Breast epithelium (tissue), 4 donors: ENCODE data around the gene TRMT1. TPM values are rescaled to one million over a fixed set of nuclear protein-coding genes. Genes with fewer than 3 reads are reported as not detected.
A peak's percentile ranks its signal among the peaks of the same experiment; 100 is the strongest.

Experiments
- DNase-seq, 2 donors: peaks; one replicate each; pipeline ENCODE4 v3.0.0-alpha.2; 2019; ENCODE audit warnings: low spot score in 2 of 2
- H3K27ac ChIP-seq, 2 donors: fragments of 200-600 bp; sonication (generic) in 1 of 2; one replicate each; pipeline ENCODE4 v1.5.1; 2016 to 2019; ENCODE audit warnings: mild to moderate bottlenecking in 1 of 2
- H3K27me3 ChIP-seq, 2 donors: fragments of 200-600 bp; sonication (generic) in 1 of 2; one replicate each; pipeline versions ENCODE4 v1.5.1 to v1.6.0; 2017 to 2019; ENCODE audit warnings: control low read depth in 1 of 2, mild to moderate bottlenecking in 1 of 2
- H3K36me3 ChIP-seq: fragments of 200-600 bp; one replicate; pipeline ENCODE4 v1.5.1; 2019
- H3K4me1 ChIP-seq, 2 donors: fragments of 200-600 bp; sonication (generic); one replicate each; pipeline ENCODE4 v1.5.1; 2016 to 2019; ENCODE audit warnings: control low read depth in 1 of 2
- H3K4me3 ChIP-seq, 3 donors: fragments of 200-600 bp; sonication (generic); 1 replicate in 2 of 3; 2 replicates in 1 of 3; pipeline ENCODE4 v1.5.1; 2016 to 2019; ENCODE audit warnings: mild to moderate bottlenecking in 3 of 3, moderate library complexity in 2 of 3
- H3K9me3 ChIP-seq, 2 donors: fragments of 200-600 bp; sonication (generic) in 1 of 2; one replicate each; pipeline ENCODE4 v1.5.1; 2016 to 2019; ENCODE audit warnings: control low read depth in 1 of 2
- CTCF ChIP-seq, 3 donors: fragments of 450-650 bp; IDR thresholded peaks; one replicate each; pipeline ENCODE4 v1.5.1; 2016 to 2017; ENCODE audit warnings: antibody characterized with exemption in 3 of 3, mild to moderate bottlenecking in 3 of 3, moderate library complexity in 3 of 3
- POLR2A ChIP-seq: fragments of 450-650 bp; IDR thresholded peaks from one replicate; pipeline ENCODE4 v1.6.1; 2016; ENCODE audit warnings: antibody characterized with exemption, mild to moderate bottlenecking, moderate library complexity
- POLR2AphosphoS5 ChIP-seq, 3 donors: sonication (generic); formaldehyde crosslinking; IDR thresholded peaks; one replicate each; pipeline ENCODE4 v1.6.1; 2017; ENCODE audit warnings: antibody characterized with exemption in 3 of 3
- intact Hi-C: fragments of 100-400 bp; cut with DNase I; formaldehyde crosslinking; loops from one replicate; pipeline ENCODE4 v1.15.1; 2023; ENCODE audit warnings: low total_unique reads
- total RNA-seq, 3 donors: library from RNA; depleted of rRNA; stranded (reverse); fragments of >200 nt; gene quantifications; one replicate each; pipeline ENCODE4 v1.1.0, GENCODE V29; 2016

TRMT1 gene
- total RNA-seq, 3 donors from 2014 or later, result 29.7 to 37.4 (median 31.7) TPM

DNA sequence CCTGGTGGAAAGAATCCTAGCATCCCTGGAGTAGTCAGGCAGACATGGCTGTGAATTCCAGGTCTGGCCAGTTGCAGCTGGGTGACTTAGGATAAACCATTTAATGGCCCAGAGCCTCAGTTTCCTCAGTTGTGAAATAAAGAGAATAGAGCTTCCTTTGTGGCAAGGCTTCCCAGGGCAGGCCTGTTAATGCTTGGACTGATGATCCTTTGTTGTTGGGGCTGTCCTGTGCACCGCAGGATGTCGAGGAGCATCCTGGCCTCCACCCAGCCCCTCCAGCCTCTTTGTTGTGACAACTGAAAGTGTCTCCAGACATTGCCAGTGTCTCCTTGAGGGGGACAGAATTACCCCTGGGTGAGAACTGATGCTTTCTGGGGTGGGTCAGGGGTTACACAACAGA lies 30.2 kb downstream of the TRMT1 start:
- Histone ChIP-seq H3K27me3 (no peaks in the 10 kb centered on the region), H3K36me3 (no peaks in the 10 kb centered on the region), H3K4me3 (no peak overlapping the region), H3K9me3 (no peaks in the 10 kb centered on the region), H3K27ac (peak overlapping the region; percentile 50 to 55), H3K4me1 (peaks cover 0 to 4% of the 10 kb centered on the region in 2 donors)
- intact Hi-C loops, result no loop called here
- DNase-seq, result no peak
- TF ChIP-seq POLR2AphosphoS5 (IDR thresholded peaks at IDR 0.05), result no peak
- TF ChIP-seq POLR2A, result no peak
- TF ChIP-seq CTCF (IDR thresholded peaks at IDR 0.05), result no peak

GRCh38 chr19:13085666-13086065 lies 30.9 kb downstream of the TRMT1 start:
- peaks cover 0 to 4% of the 10 kb centered on the region in 2 donors for H3K4me1 ChIP-seq
- no peak overlapping the region for H3K4me3 ChIP-seq
- no peaks in the 10 kb centered on the region for H3K9me3 ChIP-seq
- intact Hi-C loops, result no loop called here
- no peak for DNase-seq
- no peaks in the 10 kb centered on the region for H3K27me3 ChIP-seq
- no peaks in the 10 kb centered on the region for H3K36me3 ChIP-seq
- TF ChIP-seq POLR2AphosphoS5 (IDR thresholded peaks at IDR 0.05), result no peak
- no peak for TF ChIP-seq CTCF (IDR thresholded peaks at IDR 0.05)
- TF ChIP-seq POLR2A, result no peak
- H3K27ac ChIP-seq, result peak overlapping the region; percentile 50 to 55

- H3K27ac ChIP-seq, result peak overlapping the region; percentile 27 to 33
Measured at GRCh38 chr19:13083627-13084026, 32.9 kb downstream of the TRMT1 start.

GRCh38 chr19:13083008-13083404 lies 33.5 kb downstream of the TRMT1 start:
- Histone ChIP-seq H3K36me3 (no peaks in the 10 kb centered on the region), H3K4me1 (peaks cover 13 to 15% of the 10 kb centered on the region in 2 donors)

More at GRCh38 chr19:13083627-13084026, 32.9 kb downstream of the TRMT1 start:
- intact Hi-C loops, result no loop called here
- no peak for DNase-seq
- Histone ChIP-seq H3K9me3 (no peaks in the 10 kb centered on the region), H3K4me1 (peaks cover 8 to 11% of the 10 kb centered on the region in 2 donors), H3K36me3 (no peaks in the 10 kb centered on the region), H3K4me3 (no peak overlapping the region), H3K27me3 (no peaks in the 10 kb centered on the region)
- TF ChIP-seq POLR2A (no peak), POLR2AphosphoS5 (IDR thresholded peaks at IDR 0.05) (no peak), CTCF (IDR thresholded peaks at IDR 0.05) (no peak)

More at GRCh38 chr19:13083008-13083404, 33.5 kb downstream of the TRMT1 start:
- Histone ChIP-seq H3K9me3 (no peaks in the 10 kb centered on the region), H3K27me3 (no peaks in the 10 kb centered on the region), H3K4me3 (no peak overlapping the region), H3K27ac (peak overlapping the region; percentile 27 to 33)
- TF ChIP-seq POLR2A (no peak), CTCF (IDR thresholded peaks at IDR 0.05) (no peak), POLR2AphosphoS5 (IDR thresholded peaks at IDR 0.05) (no peak)
- intact Hi-C loops, result no loop called here
- DNase-seq, result no peak
